Measurements from ENCODE around the gene TMOD4.

- no peak for TF ChIP-seq ZFX (IDR thresholded peaks at IDR 0.05)
- TF ChIP-seq CTCF (conservative IDR thresholded peaks at IDR 0.05) = peak; percentile 83
Observed at GRCh38 chr1:151196292-151196800, 20.6 kb upstream of the TMOD4 start.
